ENCODE data around the gene WDR27.

Gene WDR27

GRCh38 chr6:169591616-169592015 lies 110.2 kb downstream of the WDR27 start:
- no peak for DNase-seq

- DNase-seq, result no peak
These were observed 111.4 kb downstream of the WDR27 start for GRCh38 chr6:169590376-169590939.

GRCh38 chr6:169589699-169590257 lies 112.1 kb downstream of the WDR27 start:
- no peak for DNase-seq

- DNase-seq, result no peak
These were observed 112.5 kb downstream of the WDR27 start for GRCh38 chr6:169589293-169589692.

GRCh38 chr6:169587975-169588374 lies 113.9 kb downstream of the WDR27 start:
- DNase-seq, result no peak

- no peak for DNase-seq
These were observed 117.8 kb downstream of the WDR27 start for GRCh38 chr6:169583886-169584541.

GRCh38 chr6:169579407-169580111 lies 122.3 kb downstream of the WDR27 start:
- DNase-seq, result no peak

- no peak for DNase-seq
These were observed 123.9 kb downstream of the WDR27 start for GRCh38 chr6:169577974-169578373.

GRCh38 chr6:169577236-169577635 lies 124.6 kb downstream of the WDR27 start:
- DNase-seq, result no peak

- DNase-seq, result no peak
These were observed 126.0 kb downstream of the WDR27 start for GRCh38 chr6:169575821-169576220.

- no peak for DNase-seq
These were observed 126.5 kb downstream of the WDR27 start for GRCh38 chr6:169575365-169575764.

GRCh38 chr6:169574420-169574819 lies 127.4 kb downstream of the WDR27 start:
- no peak for DNase-seq

GRCh38 chr6:169573883-169574282 lies 127.9 kb downstream of the WDR27 start:
- no peak for DNase-seq

- DNase-seq, result no peak
These were observed 130.5 kb downstream of the WDR27 start for GRCh38 chr6:169571123-169571962.

- DNase-seq, result no peak
These were observed 133.3 kb downstream of the WDR27 start for GRCh38 chr6:169568314-169569087.

- no peak for DNase-seq
These were observed 134.0 kb downstream of the WDR27 start for GRCh38 chr6:169567819-169568218.

GRCh38 chr6:169566961-169567750 lies 134.7 kb downstream of the WDR27 start:
- DNase-seq, result no peak

- no peak for DNase-seq
These were observed 135.5 kb downstream of the WDR27 start for GRCh38 chr6:169566319-169566718.

GRCh38 chr6:169564453-169565240 lies 137.2 kb downstream of the WDR27 start:
- DNase-seq, result no peak

GRCh38 chr6:169561665-169562064 lies 140.2 kb downstream of the WDR27 start:
- no peak for DNase-seq

GRCh38 chr6:169559592-169559991 lies 142.2 kb downstream of the WDR27 start:
- no peak for DNase-seq

Data from NCI-H524 treated with DMSO at 0.1 percent for 48 hours (cell line).